Endodermal cell (in vitro differentiated cells): ENCODE data around the gene XK. TPM values are rescaled to one million over a fixed set of nuclear protein-coding genes. Genes with fewer than 3 reads are reported as not detected.

Experiments
- DNase-seq: peaks from one replicate; pipeline ENCODE4 v3.0.0-alpha.2; 2017
- H3K27ac ChIP-seq: 2 replicates; pipeline ENCODE4 v1.5.1; 2013; ENCODE audit warnings: mild to moderate bottlenecking, low read depth, low read length, moderate library complexity
- H3K27me3 ChIP-seq: 2 replicates; pipeline ENCODE4 v1.6.1; 2013; ENCODE audit warnings: mild to moderate bottlenecking, low read length, moderate library complexity; ENCODE audit not compliant: insufficient read depth, control insufficient read depth, poor library complexity, severe bottlenecking
- H3K36me3 ChIP-seq: 2 replicates; pipeline ENCODE4 v1.7.0; 2013; ENCODE audit warnings: mild to moderate bottlenecking, low read length, moderate library complexity; ENCODE audit not compliant: control insufficient read depth, insufficient read depth
- H3K4me1 ChIP-seq: one replicate; pipeline ENCODE4 v1.7.0; 2013; ENCODE audit warnings: low read length; ENCODE audit not compliant: control insufficient read depth, insufficient read depth
- H3K4me3 ChIP-seq: 2 replicates; pipeline ENCODE4 v1.5.1; 2013; ENCODE audit warnings: mild to moderate bottlenecking, low read length, moderate library complexity
- H3K9ac ChIP-seq: 2 replicates; pipeline ENCODE4 v1.6.1; 2013; ENCODE audit warnings: mild to moderate bottlenecking, low read length, moderate library complexity; ENCODE audit not compliant: poor library complexity, severe bottlenecking; ENCODE audit errors: extremely low read depth
- H3K9me3 ChIP-seq: 2 replicates; pipeline ENCODE4 v1.6.1; 2013; ENCODE audit warnings: mild to moderate bottlenecking, low read length, moderate library complexity; ENCODE audit not compliant: control insufficient read depth
- H3K27ac Mint-ChIP-seq: 2 replicates; pipeline ENCODE4 v1.8.0; 2020; ENCODE audit warnings: mixed read lengths
- H3K27me3 Mint-ChIP-seq: 2 replicates; pipeline ENCODE4 v1.8.0; 2021; ENCODE audit warnings: mild to moderate bottlenecking, mixed read lengths; ENCODE audit not compliant: insufficient read depth
- H3K36me3 Mint-ChIP-seq: 2 replicates; pipeline ENCODE4 v1.8.0; 2020; ENCODE audit warnings: low read depth, mixed read lengths
- H3K4me1 Mint-ChIP-seq: 2 replicates; pipeline ENCODE4 v1.8.0; 2020; ENCODE audit warnings: mixed read lengths
- H3K4me3 Mint-ChIP-seq: 2 replicates; pipeline ENCODE4 v1.8.0; 2020; ENCODE audit warnings: mild to moderate bottlenecking, moderate library complexity, mixed read lengths
- H3K9me3 Mint-ChIP-seq: 2 replicates; pipeline ENCODE4 v1.8.0; 2020; ENCODE audit warnings: mild to moderate bottlenecking, mixed read lengths
- WGBS, 2 experiments: methylation state at CpG; one replicate each; pipeline versions ENCODE4 v1.1.5 to v1.1.7; 2013; ENCODE audit warnings: missing lambda C conversion rate in 2 of 2, mixed read lengths in 1 of 2; ENCODE audit not compliant: insufficient coverage in 1 of 2, insufficient read length in 1 of 2; 5-methylcytosine and 5-hydroxymethylcytosine counted together
- total RNA-seq, 2 donors: library from RNA; stranded (reverse); fragmentation: NEBNext Ultra II Directional in 1 of 2; extraction: Animal tissue kit (Norgen Biotek cat#: 25700) in 1 of 2; gene quantifications; 2 replicates in 1 of 2; 3 replicates in 1 of 2; pipeline ENCODE4 v1.2.1, GENCODE V29; 2021
- TF ChIP-seq, protein P1 (sequence below): fragments of 200-600 bp; sonication (generic); conservative IDR thresholded peaks from 2 replicates; pipeline ENCODE4 v1.5.0; 2021; ENCODE audit warnings: antibody characterized with exemption, mild to moderate bottlenecking

Gene XK
- total RNA-seq, 2 donors from 2014 or later, result 0.13 to 0.49 TPM

DNA sequence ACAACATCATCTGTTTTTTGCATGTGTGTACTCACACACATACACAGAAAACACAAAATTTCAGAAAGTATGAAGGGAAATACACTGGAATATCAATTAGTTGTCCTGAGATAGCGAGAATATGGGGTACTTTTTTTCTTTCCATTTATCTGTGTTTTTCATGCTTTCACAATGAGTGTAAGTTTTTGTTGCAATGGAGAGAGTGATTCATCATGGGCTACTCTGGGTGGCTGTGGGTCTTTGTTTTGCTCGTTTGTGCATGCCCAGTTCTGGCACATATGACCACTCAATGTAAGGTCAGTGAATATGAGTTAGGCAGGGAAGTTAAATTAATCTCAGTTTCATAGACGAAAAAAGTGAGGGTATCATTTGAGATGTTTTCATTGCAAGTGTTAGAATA lies 26.9 kb downstream of the XK start:
- Histone ChIP-seq H3K4me3 (no peak overlapping the region), H3K9ac (no peak overlapping the region), H3K4me1 (no peaks in the 10 kb centered on the region), H3K36me3 (no peaks in the 10 kb centered on the region), H3K27me3 (no peaks in the 10 kb centered on the region), H3K9me3 (no peaks in the 10 kb centered on the region), H3K27ac (no peak overlapping the region)
- Mint-ChIP-seq H3K9me3 (peaks cover 47% of the 10 kb centered on the region), H3K4me3 (no peak overlapping the region), H3K4me1 (no peaks in the 10 kb centered on the region), H3K36me3 (no peaks in the 10 kb centered on the region), H3K27me3 (no peaks in the 10 kb centered on the region), H3K27ac (no peak overlapping the region)
- WGBS, 2 experiments, result 80 to 91% methylated on average over 1 to 3 of the region's 3 CpGs
- TF ChIP-seq, protein P1, sequence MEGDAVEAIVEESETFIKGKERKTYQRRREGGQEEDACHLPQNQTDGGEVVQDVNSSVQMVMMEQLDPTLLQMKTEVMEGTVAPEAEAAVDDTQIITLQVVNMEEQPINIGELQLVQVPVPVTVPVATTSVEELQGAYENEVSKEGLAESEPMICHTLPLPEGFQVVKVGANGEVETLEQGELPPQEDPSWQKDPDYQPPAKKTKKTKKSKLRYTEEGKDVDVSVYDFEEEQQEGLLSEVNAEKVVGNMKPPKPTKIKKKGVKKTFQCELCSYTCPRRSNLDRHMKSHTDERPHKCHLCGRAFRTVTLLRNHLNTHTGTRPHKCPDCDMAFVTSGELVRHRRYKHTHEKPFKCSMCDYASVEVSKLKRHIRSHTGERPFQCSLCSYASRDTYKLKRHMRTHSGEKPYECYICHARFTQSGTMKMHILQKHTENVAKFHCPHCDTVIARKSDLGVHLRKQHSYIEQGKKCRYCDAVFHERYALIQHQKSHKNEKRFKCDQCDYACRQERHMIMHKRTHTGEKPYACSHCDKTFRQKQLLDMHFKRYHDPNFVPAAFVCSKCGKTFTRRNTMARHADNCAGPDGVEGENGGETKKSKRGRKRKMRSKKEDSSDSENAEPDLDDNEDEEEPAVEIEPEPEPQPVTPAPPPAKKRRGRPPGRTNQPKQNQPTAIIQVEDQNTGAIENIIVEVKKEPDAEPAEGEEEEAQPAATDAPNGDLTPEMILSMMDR, result no peak
- no peak for DNase-seq

DNA sequence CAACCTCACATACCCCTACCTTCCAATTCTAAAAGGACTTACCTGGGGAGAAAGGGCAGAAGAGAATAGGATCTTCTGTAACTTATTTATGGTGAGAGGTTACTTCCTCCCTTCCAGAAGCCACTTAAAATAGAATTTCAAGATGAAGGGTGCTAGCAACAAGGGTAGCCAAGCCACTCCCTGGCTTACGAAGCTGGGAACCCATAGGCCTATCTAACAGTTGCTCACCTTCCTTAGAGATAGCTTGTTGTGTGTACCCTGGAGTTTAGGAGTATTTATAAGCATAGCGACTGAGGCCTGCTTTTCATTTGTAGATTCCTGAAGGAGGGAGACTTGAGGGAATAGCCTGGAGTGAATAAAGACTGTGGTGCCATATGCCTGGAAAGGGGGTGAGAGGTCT lies 28.9 kb downstream of the XK start:
- H3K27me3 Mint-ChIP-seq, result no peaks in the 10 kb centered on the region
- Histone ChIP-seq H3K36me3 (no peaks in the 10 kb centered on the region), H3K27me3 (no peaks in the 10 kb centered on the region), H3K4me3 (no peak overlapping the region), H3K27ac (no peak overlapping the region), H3K9me3 (no peaks in the 10 kb centered on the region), H3K9ac (no peak overlapping the region), H3K4me1 (no peaks in the 10 kb centered on the region)
- TF ChIP-seq, protein P1, result no peak
- 100% methylated on average over 2 of the region's 2 CpGs; no CpG with 5 or more reads in 1 of the 2 experiments for WGBS, 2 experiments
- no peak overlapping the region for H3K4me3 Mint-ChIP-seq
- peaks cover 46% of the 10 kb centered on the region for H3K9me3 Mint-ChIP-seq
- no peak for DNase-seq
- H3K36me3 Mint-ChIP-seq, result no peaks in the 10 kb centered on the region
- H3K4me1 Mint-ChIP-seq, result no peaks in the 10 kb centered on the region
- no peak overlapping the region for H3K27ac Mint-ChIP-seq

DNA sequence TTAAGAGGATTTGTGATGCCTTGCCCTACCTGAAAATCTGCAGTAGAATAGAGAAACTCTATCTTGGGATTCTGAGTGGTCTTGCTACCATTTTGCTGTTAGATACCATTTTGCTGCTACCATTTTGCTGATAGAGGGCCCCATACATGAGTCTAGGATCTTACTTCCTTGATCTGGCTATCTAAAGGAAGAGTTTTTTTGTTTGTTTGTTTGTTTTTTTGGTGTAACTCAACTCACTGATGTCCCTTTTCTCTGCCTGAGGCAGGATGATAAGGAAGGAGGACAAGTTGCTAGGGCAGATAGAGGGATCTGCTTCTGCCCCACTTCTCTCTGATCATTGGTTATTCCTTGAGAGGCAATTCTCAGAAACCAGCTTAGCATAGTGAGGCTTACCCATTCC lies 31.0 kb downstream of the XK start:
- Histone ChIP-seq H3K27ac (no peak overlapping the region), H3K9ac (no peak overlapping the region), H3K9me3 (no peaks in the 10 kb centered on the region), H3K36me3 (no peaks in the 10 kb centered on the region), H3K27me3 (no peaks in the 10 kb centered on the region), H3K4me1 (no peaks in the 10 kb centered on the region), H3K4me3 (no peak overlapping the region)
- TF ChIP-seq, protein P1, result no peak
- DNase-seq, result no peak
- Mint-ChIP-seq H3K27me3 (no peaks in the 10 kb centered on the region), H3K36me3 (no peaks in the 10 kb centered on the region), H3K4me1 (no peaks in the 10 kb centered on the region), H3K27ac (no peak overlapping the region), H3K9me3 (peaks cover 44% of the 10 kb centered on the region), H3K4me3 (no peak overlapping the region)
